Nephron progenitor cell (in vitro differentiated cells): ENCODE measurements around the gene GRB7.

Experiments used
- DNase-seq: peaks from one replicate; pipeline ENCODE4 v3.0.0; 2021
- H3K27ac Mint-ChIP-seq: 2 replicates; pipeline ENCODE4 v1.8.0; 2021; ENCODE audit warnings: mild to moderate bottlenecking, moderate library complexity, mixed read lengths
- H3K27me3 Mint-ChIP-seq: 2 replicates; pipeline ENCODE4 v1.8.0; 2021; ENCODE audit warnings: mild to moderate bottlenecking, low read depth, mixed read lengths; ENCODE audit not compliant: poor library complexity
- H3K36me3 Mint-ChIP-seq: 2 replicates; pipeline ENCODE4 v1.8.0; 2021; ENCODE audit warnings: low read depth, mixed read lengths
- H3K4me1 Mint-ChIP-seq: 2 replicates; pipeline ENCODE4 v1.8.0; 2021; ENCODE audit warnings: mixed read lengths
- H3K4me3 Mint-ChIP-seq: 2 replicates; pipeline ENCODE4 v1.8.0; 2021; ENCODE audit warnings: mild to moderate bottlenecking, moderate library complexity, mixed read lengths
- H3K9me3 Mint-ChIP-seq: 2 replicates; pipeline ENCODE4 v1.8.0; 2021; ENCODE audit warnings: mild to moderate bottlenecking, moderate library complexity, mixed read lengths
- CTCF ChIP-seq: fragments of 200-600 bp; sonication (generic); IDR thresholded peaks from 2 replicates; pipeline ENCODE4 v1.5.0; 2021; ENCODE audit warnings: antibody characterized with exemption

The GRB7 gene

GRCh38 chr17:39776252-39776651, 38.5 kb downstream of the GRB7 start:
- DNase-seq, result no peak
- no peak overlapping the region for H3K27ac Mint-ChIP-seq
- TF ChIP-seq CTCF, result no peak
- no peaks in the 10 kb centered on the region for H3K36me3 Mint-ChIP-seq
- H3K9me3 Mint-ChIP-seq, result no peaks in the 10 kb centered on the region
- H3K4me3 Mint-ChIP-seq, result no peak overlapping the region
- peaks cover 32% of the 10 kb centered on the region for H3K27me3 Mint-ChIP-seq
- H3K4me1 Mint-ChIP-seq, result peaks cover 39% of the 10 kb centered on the region

- TF ChIP-seq CTCF, result no peak
- no peak for DNase-seq
- Mint-ChIP-seq H3K4me1 (peaks cover 33% of the 10 kb centered on the region), H3K36me3 (no peaks in the 10 kb centered on the region), H3K27me3 (peaks cover 42% of the 10 kb centered on the region), H3K27ac (no peak overlapping the region), H3K4me3 (no peak overlapping the region), H3K9me3 (no peaks in the 10 kb centered on the region)
Measured at GRCh38 chr17:39777534-39778365, 40.0 kb downstream of the GRB7 start.

- peaks cover 20% of the 10 kb centered on the region for H3K4me1 Mint-ChIP-seq
- no peak for DNase-seq
- no peak overlapping the region for H3K27ac Mint-ChIP-seq
- no peak for TF ChIP-seq CTCF
- no peaks in the 10 kb centered on the region for H3K36me3 Mint-ChIP-seq
- no peak overlapping the region for H3K4me3 Mint-ChIP-seq
- H3K27me3 Mint-ChIP-seq, result peaks cover 42% of the 10 kb centered on the region
- no peaks in the 10 kb centered on the region for H3K9me3 Mint-ChIP-seq
Measured at GRCh38 chr17:39781031-39781860, 43.5 kb downstream of the GRB7 start.

- H3K27ac Mint-ChIP-seq, result no peak overlapping the region
- peaks cover 36% of the 10 kb centered on the region for H3K27me3 Mint-ChIP-seq
- no peaks in the 10 kb centered on the region for H3K36me3 Mint-ChIP-seq
- peaks cover 21% of the 10 kb centered on the region for H3K4me1 Mint-ChIP-seq
- DNase-seq, result no peak
- H3K9me3 Mint-ChIP-seq, result no peaks in the 10 kb centered on the region
- no peak for TF ChIP-seq CTCF
- H3K4me3 Mint-ChIP-seq, result no peak overlapping the region
Measured at GRCh38 chr17:39781861-39782213, 44.1 kb downstream of the GRB7 start.

GRCh38 chr17:39782481-39782880, 44.7 kb downstream of the GRB7 start:
- Mint-ChIP-seq H3K9me3 (no peaks in the 10 kb centered on the region), H3K27ac (no peak overlapping the region), H3K36me3 (no peaks in the 10 kb centered on the region), H3K27me3 (peaks cover 37% of the 10 kb centered on the region), H3K4me1 (peaks cover 28% of the 10 kb centered on the region), H3K4me3 (no peak overlapping the region)
- no peak for DNase-seq
- no peak for TF ChIP-seq CTCF
